Activated CD8-positive, alpha-beta T cell treated with anti-CD3 and anti-CD28 coated beads for 36 hours (primary cell): ENCODE measurements around the gene ALDH1B1. TPM values are rescaled to one million over a fixed set of nuclear protein-coding genes. Genes with fewer than 3 reads are reported as not detected.

Source experiments
- ATAC-seq: fragments of 200-7000 bp; cut with Tn5 transposase; one replicate; pipeline ENCODE4 v1.10.0; 2021; ENCODE audit warnings: mild to moderate bottlenecking, moderate library complexity
- CTCF ChIA-PET: fragments of 350-600 bp; sonication (Branson Sonifier 250); formaldehyde crosslinking; loops from one replicate; lab custom pipeline; 2021; ENCODE audit warnings: antibody characterized with exemption; lab: Charles Lee
- POLR2A ChIA-PET: fragments of 350-600 bp; sonication (Branson Sonifier 250); formaldehyde crosslinking; loops from one replicate; lab custom pipeline; 2021; ENCODE audit warnings: antibody characterized with exemption; lab: Charles Lee
- DNase-seq: peaks from one replicate; pipeline ENCODE4 v3.0.0-alpha.2; 2020
- H3K27ac Mint-ChIP-seq: one replicate; pipeline ENCODE4 v1.8.0; 2021; ENCODE audit warnings: mild to moderate bottlenecking, mixed read lengths
- H3K27me3 Mint-ChIP-seq: one replicate; pipeline ENCODE4 v1.8.0; 2021; ENCODE audit warnings: mixed read lengths
- H3K36me3 Mint-ChIP-seq: one replicate; pipeline ENCODE4 v1.8.0; 2021; ENCODE audit warnings: low read depth, mixed read lengths
- H3K4me1 Mint-ChIP-seq: one replicate; pipeline ENCODE4 v1.8.0; 2021; ENCODE audit warnings: low read depth, mixed read lengths
- H3K4me3 Mint-ChIP-seq: one replicate; pipeline ENCODE4 v1.8.0; 2021; ENCODE audit warnings: mild to moderate bottlenecking, moderate library complexity, mixed read lengths
- H3K9me3 Mint-ChIP-seq: one replicate; pipeline ENCODE4 v1.8.0; 2021; ENCODE audit warnings: mixed read lengths
- CTCF ChIP-seq: fragments of 200-600 bp; IDR thresholded peaks from one replicate; pipeline ENCODE4 v1.8.0; 2022; ENCODE audit warnings: antibody characterized with exemption, mild to moderate bottlenecking
- intact Hi-C: fragments of 100-400 bp; cut with micrococcal nuclease; formaldehyde crosslinking; loops from one replicate; pipeline ENCODE4 v1.10.0; 2022
- total RNA-seq, 2 experiments: library from RNA; stranded (reverse); gene quantifications; one replicate each; pipeline ENCODE4 v1.2.3, GENCODE V29; 2021

The ALDH1B1 gene
- total RNA-seq, 2 experiments from 2014 or later, result 23.9 to 26.5 TPM

GRCh38 chr9:38345851-38346755 lies 46.4 kb upstream of the ALDH1B1 start:
- DNase-seq (no peak), ATAC-seq (no peak)
- Mint-ChIP-seq H3K36me3 (no peaks in the 10 kb centered on the region), H3K4me1 (no peaks in the 10 kb centered on the region), H3K9me3 (no peaks in the 10 kb centered on the region), H3K27ac (no peak overlapping the region), H3K4me3 (no peak overlapping the region), H3K27me3 (peaks cover 4% of the 10 kb centered on the region)
- ChIA-PET CTCF (no interaction called here), POLR2A (no interaction called here)
- no peak for TF ChIP-seq CTCF
- intact Hi-C loops, result no loop called here

- POLR2A ChIA-PET, result no interaction called here
- no peak overlapping the region for H3K27ac Mint-ChIP-seq
- no peak for TF ChIP-seq CTCF
- no peaks in the 10 kb centered on the region for H3K36me3 Mint-ChIP-seq
- DNase-seq (no peak), ATAC-seq (no peak)
- CTCF ChIA-PET, result no interaction called here
- intact Hi-C loops, result no loop called here
- H3K4me1 Mint-ChIP-seq, result no peaks in the 10 kb centered on the region
- peaks cover 4% of the 10 kb centered on the region for H3K27me3 Mint-ChIP-seq
- no peaks in the 10 kb centered on the region for H3K9me3 Mint-ChIP-seq
- H3K4me3 Mint-ChIP-seq, result no peak overlapping the region
Measured at GRCh38 chr9:38346811-38347210, 45.7 kb upstream of the ALDH1B1 start.

- Mint-ChIP-seq H3K4me3 (no peak overlapping the region), H3K9me3 (no peaks in the 10 kb centered on the region), H3K27me3 (peaks cover 4% of the 10 kb centered on the region), H3K4me1 (no peaks in the 10 kb centered on the region), H3K36me3 (no peaks in the 10 kb centered on the region), H3K27ac (no peak overlapping the region)
- intact Hi-C loops, result no loop called here
- POLR2A ChIA-PET, result no interaction called here
- DNase-seq (no peak), ATAC-seq (no peak)
- CTCF ChIA-PET, result no interaction called here
- no peak for TF ChIP-seq CTCF
Measured at GRCh38 chr9:38347271-38347671, 45.2 kb upstream of the ALDH1B1 start.

GRCh38 chr9:38347946-38348345 lies 44.6 kb upstream of the ALDH1B1 start:
- H3K36me3 Mint-ChIP-seq, result no peaks in the 10 kb centered on the region
- intact Hi-C loops, result no loop called here
- H3K4me1 Mint-ChIP-seq, result no peaks in the 10 kb centered on the region
- DNase-seq (no peak), ATAC-seq (no peak)
- H3K4me3 Mint-ChIP-seq, result no peak overlapping the region
- no peak overlapping the region for H3K27ac Mint-ChIP-seq
- peaks cover 4% of the 10 kb centered on the region for H3K27me3 Mint-ChIP-seq
- ChIA-PET POLR2A (no interaction called here), CTCF (no interaction called here)
- no peaks in the 10 kb centered on the region for H3K9me3 Mint-ChIP-seq
- TF ChIP-seq CTCF, result no peak

- no peak overlapping the region for H3K27ac Mint-ChIP-seq
- DNase-seq (no peak), ATAC-seq (no peak)
- H3K4me3 Mint-ChIP-seq, result no peak overlapping the region
- H3K27me3 Mint-ChIP-seq, result peaks cover 4% of the 10 kb centered on the region
- ChIA-PET POLR2A (no interaction called here), CTCF (no interaction called here)
- no peaks in the 10 kb centered on the region for H3K4me1 Mint-ChIP-seq
- no peak for TF ChIP-seq CTCF
- H3K36me3 Mint-ChIP-seq, result no peaks in the 10 kb centered on the region
- no peaks in the 10 kb centered on the region for H3K9me3 Mint-ChIP-seq
- intact Hi-C loops, result loop anchor here (10.0 kb wide), 1 partner anchor 436 kb away; no protein-coding TSS in a partner anchor
Measured at GRCh38 chr9:38350529-38350928, 42.0 kb upstream of the ALDH1B1 start.
